ENCODE measurements around the gene HYDIN. TPM values are rescaled to one million over a fixed set of nuclear protein-coding genes. Genes with fewer than 3 reads are reported as not detected.
A peak's percentile ranks its signal among the peaks of the same experiment; 100 is the strongest.

HYDIN gene
- 2.1 and 18.7 TPM in 2 replicates for total RNA-seq

- DNase-seq (ENCODE audit: low read depth) = peak; percentile 69
These were observed at the start of gene HYDIN for GRCh38 chr16:71230122-71230845. HYDIN (minus strand) TSS chr16:71230722; CDS start chr16:71186895, 43,827 bp downstream.

DNA sequence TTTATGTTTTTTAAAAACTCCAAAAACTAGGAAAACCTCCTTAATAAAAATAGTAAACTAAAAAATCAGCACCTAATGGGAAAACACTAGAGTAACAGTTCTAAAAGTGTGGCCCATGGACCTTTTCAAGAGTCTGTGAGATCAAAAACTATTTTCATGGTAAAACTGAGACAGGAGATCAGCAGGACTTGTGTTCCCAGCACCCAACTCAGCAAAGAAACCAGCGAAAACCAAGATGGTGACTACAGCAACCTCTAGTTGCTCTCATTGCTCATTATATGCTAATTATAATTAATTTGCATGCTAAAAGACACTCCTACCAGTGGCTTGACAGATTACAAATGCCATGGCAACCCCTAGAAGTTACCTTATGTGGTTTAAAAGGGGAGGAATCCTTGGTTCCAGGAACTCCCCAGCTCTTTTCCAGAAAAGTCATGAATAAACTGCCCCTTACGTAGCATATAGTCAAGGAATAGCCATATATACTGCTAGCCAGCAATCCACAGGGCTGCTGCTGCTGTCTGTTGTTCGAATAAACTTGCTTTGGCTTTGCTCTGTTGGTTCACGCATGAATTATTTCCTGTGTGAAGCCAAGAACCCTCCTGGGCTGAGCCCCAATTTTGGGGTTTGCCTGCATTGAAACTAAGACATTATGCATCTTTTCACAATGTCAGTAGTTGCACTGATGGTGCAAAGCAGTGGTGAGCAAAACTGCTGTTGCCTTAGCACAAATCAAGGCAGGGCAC is 46.2 kb upstream of the HYDIN start:
- DNase-seq (ENCODE audit: low read depth) = no peak

- no peak for DNase-seq (ENCODE audit: low read depth)
These were observed 42.9 kb upstream of the HYDIN start for GRCh38 chr16:71273384-71273783.

DNA sequence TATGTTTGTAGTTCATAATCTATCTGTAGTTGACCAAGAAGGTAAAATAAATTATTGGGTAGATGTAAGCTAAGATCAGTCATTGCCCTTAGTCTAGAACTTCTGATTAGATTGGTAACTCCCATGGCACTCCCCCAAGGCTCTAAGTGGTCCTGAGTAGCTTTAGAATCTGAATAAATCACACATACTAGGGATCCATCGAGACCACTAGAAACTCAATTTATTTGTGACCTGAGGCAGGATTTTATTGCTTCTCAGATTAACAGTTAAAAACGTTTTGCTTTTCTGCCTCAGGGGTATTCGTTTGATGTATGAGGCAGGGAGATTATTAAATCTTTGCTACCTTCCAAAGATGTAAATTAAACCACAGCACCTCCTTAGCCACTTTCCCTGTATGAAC is 33.8 kb upstream of the HYDIN start:
- peak; percentile 3 for DNase-seq (ENCODE audit: low read depth)

GRCh38 chr16:71263582-71263981 is 33.1 kb upstream of the HYDIN start:
- no peak for DNase-seq (ENCODE audit: low read depth)

- no peak for DNase-seq (ENCODE audit: low read depth)
These were observed 31.9 kb upstream of the HYDIN start for GRCh38 chr16:71262391-71262790.

GRCh38 chr16:71260995-71261394 is 30.5 kb upstream of the HYDIN start:
- no peak for DNase-seq (ENCODE audit: low read depth)

DNA sequence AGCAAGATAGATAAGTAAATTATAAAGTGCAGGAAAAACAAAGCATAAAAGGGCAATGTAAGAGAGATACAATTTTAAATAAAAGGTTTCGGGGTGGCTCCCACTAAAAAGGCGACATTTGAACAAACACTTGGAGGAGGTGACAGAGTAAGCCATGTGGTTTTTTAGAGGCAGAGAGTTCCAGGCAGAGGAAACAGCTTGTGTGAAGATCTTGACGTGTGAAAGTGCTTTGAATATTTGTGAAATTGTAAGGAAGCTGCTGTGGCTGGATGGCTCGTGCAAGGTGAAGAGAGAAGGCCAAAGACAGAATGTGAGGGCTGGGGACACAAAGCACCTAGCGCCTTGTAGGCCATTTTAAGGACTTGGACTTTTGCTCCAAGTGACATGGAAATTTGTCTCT is 28.6 kb upstream of the HYDIN start:
- DNase-seq (ENCODE audit: low read depth) = no peak

- DNase-seq (ENCODE audit: low read depth) = no peak
These were observed 27.9 kb upstream of the HYDIN start for GRCh38 chr16:71258372-71258771.

DNA sequence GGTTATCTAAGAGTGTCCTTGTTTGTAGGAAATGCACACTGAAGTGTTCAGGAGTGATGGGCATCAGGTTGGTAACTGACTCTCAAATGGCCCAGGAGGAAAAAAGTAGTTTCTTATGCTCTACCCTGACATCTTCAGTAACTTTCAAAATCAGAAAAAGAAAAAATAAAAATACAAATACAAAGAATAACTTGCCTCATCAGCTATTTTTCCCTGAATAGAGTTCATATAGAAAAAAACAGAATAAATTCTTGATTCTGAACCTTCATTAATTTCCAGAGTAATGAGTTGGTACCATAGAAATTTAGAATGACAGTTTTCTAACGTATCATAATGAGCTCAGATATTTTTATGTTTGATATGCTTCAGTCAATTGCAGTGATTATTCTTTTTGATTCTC is 27.2 kb upstream of the HYDIN start:
- DNase-seq (ENCODE audit: low read depth) = no peak

DNA sequence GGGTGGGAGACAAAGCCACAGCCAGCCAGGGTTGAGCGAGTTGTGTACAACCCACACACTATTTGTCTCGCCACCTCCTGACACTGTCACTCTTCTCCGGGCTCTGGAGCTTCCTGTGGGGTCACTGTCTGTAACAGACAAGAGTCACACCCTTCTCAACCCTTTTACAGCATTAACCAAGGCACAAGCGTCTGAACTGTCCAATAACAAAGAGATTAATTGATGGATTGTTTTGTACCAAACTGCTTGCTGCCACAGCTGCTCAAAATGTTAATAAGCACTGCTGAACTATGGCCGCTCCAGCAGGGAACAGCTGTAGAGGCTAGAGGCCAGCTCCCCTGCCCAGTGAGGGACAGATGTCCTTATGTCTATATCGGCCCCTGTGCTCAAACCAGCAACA is 25.2 kb upstream of the HYDIN start:
- DNase-seq (ENCODE audit: low read depth) = no peak

GRCh38 chr16:71254832-71255525 is 24.5 kb upstream of the HYDIN start:
- no peak for DNase-seq (ENCODE audit: low read depth)

DNA sequence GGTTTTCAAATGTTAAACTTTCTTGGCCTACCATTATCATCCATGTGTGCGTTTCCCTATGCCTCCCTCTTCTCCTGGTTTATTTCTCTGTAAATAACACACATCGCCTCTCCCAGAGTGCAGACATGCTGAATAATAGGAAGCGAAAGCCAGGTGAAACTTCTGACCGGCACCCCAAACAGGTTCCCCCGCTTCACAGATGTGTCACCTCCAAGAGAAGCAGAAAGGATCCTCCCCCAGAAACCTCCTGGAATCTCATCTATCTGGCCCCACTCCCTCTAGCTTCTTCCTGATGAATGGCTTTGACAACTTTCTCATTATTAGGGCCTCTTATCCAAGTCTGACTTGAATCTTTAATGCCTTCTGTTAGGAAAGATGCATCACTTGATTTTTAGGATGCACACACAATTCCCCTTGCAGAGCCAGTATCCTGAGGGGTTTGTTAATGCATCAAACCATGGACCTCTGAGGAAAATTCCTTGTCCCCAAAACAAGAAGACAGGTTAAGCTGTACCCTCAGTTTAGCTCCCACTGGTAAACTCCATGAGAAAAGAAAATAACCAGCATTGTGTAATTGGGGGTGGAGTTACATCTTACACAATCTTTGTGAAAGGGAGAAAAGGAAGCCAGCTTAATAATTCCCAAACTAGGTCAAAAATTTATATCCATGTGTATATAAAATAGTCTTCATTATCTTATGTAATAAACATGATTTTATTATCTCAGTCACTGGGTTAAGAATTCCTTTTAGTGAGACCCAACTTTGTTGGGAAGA is 20.1 kb upstream of the HYDIN start:
- peak; percentile 11 for DNase-seq (ENCODE audit: low read depth)

DNA sequence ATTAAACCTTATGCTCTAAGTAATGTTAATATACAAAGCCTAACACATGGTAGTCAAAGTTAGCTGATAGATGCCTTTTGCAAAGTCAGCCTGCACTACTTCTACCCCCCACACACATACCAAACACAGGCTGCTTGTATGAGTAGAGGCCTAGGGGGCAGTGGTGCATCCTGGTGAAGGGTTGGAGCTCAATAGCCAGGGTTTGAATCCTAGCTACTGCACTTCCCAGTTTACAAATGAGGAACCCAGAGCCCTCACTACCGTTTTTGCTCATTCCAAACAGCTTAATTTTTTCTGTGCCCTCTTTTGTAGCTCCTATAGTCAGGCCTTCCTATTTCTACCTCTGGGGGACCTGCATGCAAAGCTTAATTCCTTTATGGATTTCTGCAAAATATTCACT is 18.9 kb upstream of the HYDIN start:
- no peak for DNase-seq (ENCODE audit: low read depth)

GRCh38 chr16:71247478-71247877 is 17.0 kb upstream of the HYDIN start:
- DNase-seq (ENCODE audit: low read depth) = no peak

DNA sequence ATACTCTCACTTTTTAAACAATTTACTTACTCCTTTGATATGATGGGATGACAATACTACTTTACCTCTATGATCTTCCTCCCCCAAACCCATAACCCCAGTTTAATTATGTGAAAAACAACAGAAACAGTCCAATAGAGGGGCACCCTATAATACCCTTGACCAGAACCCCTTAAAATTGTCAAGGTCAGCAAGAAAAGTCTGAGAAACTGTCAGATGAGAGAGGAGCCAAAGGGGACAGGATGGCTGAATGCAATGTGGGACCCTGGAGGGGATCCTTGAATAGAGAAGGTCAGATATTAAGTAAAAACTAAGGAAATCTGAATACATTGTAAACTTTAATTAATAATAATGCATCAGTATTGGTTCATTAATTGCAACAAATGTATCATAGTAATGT is 15.8 kb upstream of the HYDIN start:
- no peak for DNase-seq (ENCODE audit: low read depth)

DNA sequence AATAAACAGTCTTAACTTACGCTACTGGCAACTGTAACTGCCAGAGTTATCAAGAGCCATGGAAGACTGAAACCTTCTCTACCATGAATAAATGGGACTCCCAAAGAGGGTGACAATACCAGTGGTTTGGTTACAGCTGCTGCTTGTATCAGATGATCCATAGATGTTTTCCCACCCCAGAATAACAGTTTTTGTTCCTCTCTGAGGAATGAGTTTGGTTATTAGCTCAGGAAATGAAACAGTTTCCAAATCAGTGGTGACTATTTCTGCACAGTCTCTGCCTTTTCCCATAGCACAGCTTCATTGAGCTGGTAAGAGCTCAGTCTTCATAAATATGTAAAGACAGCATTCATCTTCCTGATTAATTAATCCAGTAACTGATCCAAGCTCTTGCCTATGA is 14.0 kb upstream of the HYDIN start:
- no peak for DNase-seq (ENCODE audit: low read depth)

DNA sequence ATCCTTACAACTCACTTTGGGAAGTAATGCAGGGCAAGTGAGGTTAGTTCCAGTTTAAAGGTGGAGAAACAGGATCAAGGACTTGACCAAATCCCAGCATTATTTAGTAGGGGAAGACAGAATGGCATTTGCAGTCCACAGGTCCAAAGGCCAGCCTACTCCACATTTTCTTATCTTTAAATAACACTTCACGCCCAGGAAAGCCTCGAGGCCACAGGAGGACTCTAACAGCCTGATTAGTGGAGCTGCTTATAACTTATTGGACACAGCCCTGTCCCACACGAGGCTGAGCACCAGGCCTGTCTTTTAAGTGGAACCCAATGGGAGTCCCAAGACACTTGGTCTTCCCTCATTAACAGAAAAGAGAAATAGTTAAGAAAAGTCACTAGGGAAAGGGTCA is 12.1 kb upstream of the HYDIN start:
- no peak for DNase-seq (ENCODE audit: low read depth)

DNA sequence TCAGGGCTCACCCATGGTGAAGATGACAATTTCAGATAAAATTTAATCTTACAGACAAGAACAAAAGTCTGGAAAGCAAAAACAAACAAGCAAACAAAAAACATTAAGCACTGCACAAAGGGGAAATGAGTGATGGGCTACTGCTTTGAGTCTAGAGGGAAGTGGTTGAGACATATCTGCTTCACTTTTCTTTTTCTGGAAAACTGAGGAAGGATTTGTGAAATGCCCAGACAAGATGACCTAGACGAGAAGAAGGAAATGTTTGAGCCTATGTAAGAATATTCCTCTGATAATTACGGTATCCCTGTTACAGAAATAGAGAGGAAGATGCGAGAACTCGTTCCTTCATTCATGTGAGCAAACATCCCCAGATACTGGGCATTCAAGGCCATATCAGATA is 11.5 kb upstream of the HYDIN start:
- no peak for DNase-seq (ENCODE audit: low read depth)

DNA sequence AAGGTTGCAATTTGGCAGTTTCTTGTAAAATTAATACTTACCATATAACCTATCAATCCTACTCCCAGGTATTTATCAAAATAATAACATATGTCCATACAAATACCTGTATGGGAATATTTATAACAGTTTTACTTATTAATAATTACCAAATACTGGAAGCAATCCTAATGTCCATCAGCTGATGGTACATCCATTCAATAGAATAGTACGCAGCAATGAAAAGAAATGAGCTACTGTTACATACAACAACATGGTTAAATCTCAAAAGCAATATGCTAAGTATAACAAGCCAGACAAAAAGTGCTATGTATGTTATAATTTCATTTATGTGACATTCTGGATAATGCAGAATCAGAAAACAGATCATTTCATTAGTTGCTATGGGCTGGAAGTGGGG is 1.2 kb downstream of the HYDIN start:
- DNase-seq (ENCODE audit: low read depth) = no peak

DNA sequence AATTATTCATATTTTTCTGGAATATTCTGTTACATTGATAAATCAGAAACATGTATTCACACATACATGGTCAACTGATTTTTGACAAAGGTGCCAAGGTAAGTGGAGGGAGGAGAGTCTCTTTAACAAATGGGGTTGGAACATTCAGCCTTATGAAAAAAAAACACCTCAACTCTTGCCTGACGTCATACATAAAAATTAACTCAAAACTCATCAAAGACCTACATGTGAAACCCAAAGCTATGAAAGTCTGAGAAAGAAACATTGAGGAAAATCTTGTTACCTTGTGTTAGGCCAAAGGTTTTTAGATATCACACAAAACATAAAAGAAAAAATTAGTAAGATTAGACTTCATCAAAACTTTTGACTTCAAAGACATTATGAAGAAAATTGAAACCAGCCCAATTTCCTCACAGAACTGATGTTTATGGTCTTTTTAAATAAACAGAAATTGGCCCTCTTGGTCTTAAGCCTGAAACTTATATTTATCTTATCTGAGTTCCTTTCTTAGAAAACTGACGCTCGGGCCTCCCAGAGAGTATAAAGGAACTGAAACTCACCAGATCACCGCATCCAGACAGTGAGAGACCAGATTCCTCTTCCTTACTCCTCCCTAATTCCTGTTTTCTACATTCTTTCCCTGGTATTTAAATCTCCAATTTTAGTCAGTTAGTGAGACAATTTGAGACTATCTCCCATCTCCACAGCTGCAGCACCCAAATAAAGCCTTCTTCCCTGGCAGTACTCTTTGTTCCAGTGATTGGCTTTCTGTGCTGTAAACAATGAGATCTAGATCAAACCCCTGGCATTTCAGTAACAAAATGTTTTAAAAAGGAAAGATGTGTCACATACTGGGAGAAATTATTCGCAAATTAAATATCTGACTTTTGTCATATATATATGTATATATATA is 4.0 kb downstream of the HYDIN start:
- no peak for DNase-seq (ENCODE audit: low read depth)

Data from renal cortical epithelial cell (primary cell).